DOHH2 (cell line): ENCODE results near the gene KCTD12.

Experiments
- H3F3A ChIP-seq: fragments of 200-600 bp; sonication (generic), shearing (Covaris generic); 2 replicates; pipeline ENCODE4 v1.6.0; 2016; ENCODE audit warnings: antibody characterized with exemption, mild to moderate bottlenecking; ENCODE audit not compliant: control insufficient read depth, insufficient read depth
- H3K27ac ChIP-seq: fragments of 200-600 bp; sonication (generic); 2 replicates; pipeline ENCODE4 v1.5.1; 2014; ENCODE audit warnings: low read depth, mild to moderate bottlenecking, low read length, moderate library complexity
- H3K27me3 ChIP-seq: fragments of 200-600 bp; sonication (generic); 2 replicates; pipeline ENCODE4 v1.6.1; 2014; ENCODE audit warnings: mild to moderate bottlenecking, low read length, mixed read lengths; ENCODE audit not compliant: control insufficient read depth
- H3K36me3 ChIP-seq: fragments of 200-600 bp; sonication (generic); 2 replicates; pipeline ENCODE4 v1.6.1; 2014; ENCODE audit warnings: mild to moderate bottlenecking, low read length, moderate library complexity, mixed read lengths; ENCODE audit not compliant: control insufficient read depth
- H3K4me1 ChIP-seq: fragments of 200-600 bp; sonication (generic); 2 replicates; pipeline ENCODE4 v1.6.1; 2014; ENCODE audit warnings: mild to moderate bottlenecking, low read length, mixed read lengths; ENCODE audit not compliant: control insufficient read depth
- H3K4me2 ChIP-seq: fragments of 200-600 bp; sonication (generic); 2 replicates; pipeline ENCODE4 v1.6.0; 2014; ENCODE audit warnings: mild to moderate bottlenecking, low read length, moderate library complexity
- H3K4me3 ChIP-seq: fragments of 200-600 bp; sonication (generic); 2 replicates; pipeline ENCODE4 v1.5.1; 2014; ENCODE audit warnings: mild to moderate bottlenecking, low read length, mixed read lengths
- H3K79me2 ChIP-seq: fragments of 200-600 bp; sonication (generic); 2 replicates; pipeline ENCODE4 v1.6.1; 2014; ENCODE audit warnings: mild to moderate bottlenecking, low read length, mixed read lengths; ENCODE audit not compliant: control insufficient read depth
- H3K9me2 ChIP-seq: fragments of 200-600 bp; sonication (generic); replicated peaks from 2 replicates; pipeline ENCODE4 v1.6.1; 2014; ENCODE audit warnings: mild to moderate bottlenecking, low read length, mixed read lengths; ENCODE audit not compliant: control insufficient read depth
- H3K9me3 ChIP-seq: fragments of 200-600 bp; sonication (generic); 2 replicates; pipeline ENCODE4 v1.6.1; 2014; ENCODE audit warnings: antibody characterized with exemption, low read length, mixed read lengths; ENCODE audit not compliant: control insufficient read depth, insufficient read depth
- H4K20me1 ChIP-seq: fragments of 200-600 bp; sonication (generic); 2 replicates; pipeline ENCODE4 v1.6.0; 2014; ENCODE audit warnings: low read depth, mild to moderate bottlenecking, antibody characterized with exemption, low read length, moderate library complexity; ENCODE audit not compliant: control insufficient read depth, insufficient read depth
- EZH2phosphoT487 ChIP-seq: fragments of 200-600 bp; sonication (generic); IDR thresholded peaks from 2 replicates; pipeline ENCODE4 v1.6.1; 2017; ENCODE audit warnings: borderline replicate concordance, mild to moderate bottlenecking, antibody characterized with exemption, low read length, moderate library complexity, mixed read lengths
- TF ChIP-seq, protein P1 (sequence below): fragments of 200-600 bp; sonication (generic); IDR thresholded peaks from one replicate; pipeline ENCODE4 v1.5.1; 2014; ENCODE audit warnings: antibody characterized with exemption, mild to moderate bottlenecking, low read depth, low read length; ENCODE audit not compliant: poor library complexity, severe bottlenecking

The KCTD12 gene

DNA sequence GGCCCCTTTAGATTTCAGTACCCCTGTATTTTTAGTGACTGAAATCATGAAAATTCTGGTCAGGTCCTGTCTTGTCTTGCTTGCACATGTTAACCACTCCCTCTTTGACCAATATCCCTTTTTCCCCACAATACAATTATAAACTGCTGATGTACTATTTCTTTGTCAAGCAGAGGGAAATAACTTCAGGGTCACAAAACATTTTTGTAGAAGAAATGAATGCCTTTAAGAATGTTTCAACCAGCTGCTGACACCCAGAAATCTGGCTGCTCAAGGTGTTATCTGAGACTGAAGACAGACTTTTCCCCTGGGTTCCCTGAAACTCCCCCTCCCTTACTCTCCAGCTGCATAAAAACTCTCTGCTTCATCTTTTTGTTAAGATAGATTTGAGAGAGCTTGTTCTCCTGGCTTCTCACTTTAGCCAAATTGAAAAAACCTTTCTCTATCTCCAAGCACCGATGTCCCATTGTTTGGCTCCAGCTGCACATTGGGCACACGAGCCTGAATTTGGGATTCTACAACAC, 43.7 kb upstream of the KCTD12 start:
- H3F3A ChIP-seq = no peaks in the 10 kb centered on the region
- no peak overlapping the region for H3K27ac ChIP-seq
- TF ChIP-seq, protein P1, sequence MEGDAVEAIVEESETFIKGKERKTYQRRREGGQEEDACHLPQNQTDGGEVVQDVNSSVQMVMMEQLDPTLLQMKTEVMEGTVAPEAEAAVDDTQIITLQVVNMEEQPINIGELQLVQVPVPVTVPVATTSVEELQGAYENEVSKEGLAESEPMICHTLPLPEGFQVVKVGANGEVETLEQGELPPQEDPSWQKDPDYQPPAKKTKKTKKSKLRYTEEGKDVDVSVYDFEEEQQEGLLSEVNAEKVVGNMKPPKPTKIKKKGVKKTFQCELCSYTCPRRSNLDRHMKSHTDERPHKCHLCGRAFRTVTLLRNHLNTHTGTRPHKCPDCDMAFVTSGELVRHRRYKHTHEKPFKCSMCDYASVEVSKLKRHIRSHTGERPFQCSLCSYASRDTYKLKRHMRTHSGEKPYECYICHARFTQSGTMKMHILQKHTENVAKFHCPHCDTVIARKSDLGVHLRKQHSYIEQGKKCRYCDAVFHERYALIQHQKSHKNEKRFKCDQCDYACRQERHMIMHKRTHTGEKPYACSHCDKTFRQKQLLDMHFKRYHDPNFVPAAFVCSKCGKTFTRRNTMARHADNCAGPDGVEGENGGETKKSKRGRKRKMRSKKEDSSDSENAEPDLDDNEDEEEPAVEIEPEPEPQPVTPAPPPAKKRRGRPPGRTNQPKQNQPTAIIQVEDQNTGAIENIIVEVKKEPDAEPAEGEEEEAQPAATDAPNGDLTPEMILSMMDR = no peak
- no peak for TF ChIP-seq EZH2phosphoT487
- H3K4me1 ChIP-seq = no peaks in the 10 kb centered on the region
- H3K4me2 ChIP-seq = no peak overlapping the region
- no peaks in the 10 kb centered on the region for H4K20me1 ChIP-seq
- H3K4me3 ChIP-seq = no peak overlapping the region
- H3K36me3 ChIP-seq = no peaks in the 10 kb centered on the region
- no peaks in the 10 kb centered on the region for H3K9me2 ChIP-seq
- H3K79me2 ChIP-seq = no peaks in the 10 kb centered on the region
- H3K9me3 ChIP-seq = no peaks in the 10 kb centered on the region
- no peaks in the 10 kb centered on the region for H3K27me3 ChIP-seq

DNA sequence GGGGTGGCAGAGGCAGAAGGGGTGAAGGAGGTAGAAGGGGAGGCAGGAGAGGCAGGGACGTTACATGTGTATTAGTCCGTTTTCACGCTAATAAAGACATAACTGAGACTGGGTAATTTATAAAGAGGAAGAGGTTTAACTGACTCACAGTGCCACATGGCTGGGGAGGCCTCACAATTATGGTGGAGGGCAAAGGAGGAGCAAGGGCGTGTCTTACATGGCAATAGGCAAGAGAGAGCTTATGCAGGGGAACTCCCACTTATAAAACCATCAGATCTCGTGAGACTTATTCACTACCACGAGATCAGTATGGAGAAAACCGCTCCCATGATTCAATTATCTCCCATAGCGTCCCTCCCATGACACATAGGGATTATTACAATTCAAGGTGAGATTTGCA, 43.1 kb upstream of the KCTD12 start:
- no peaks in the 10 kb centered on the region for H3K27me3 ChIP-seq
- H3K36me3 ChIP-seq = no peaks in the 10 kb centered on the region
- H3K9me3 ChIP-seq = no peaks in the 10 kb centered on the region
- no peaks in the 10 kb centered on the region for H3K79me2 ChIP-seq
- no peak overlapping the region for H3K4me3 ChIP-seq
- H3F3A ChIP-seq = no peaks in the 10 kb centered on the region
- no peaks in the 10 kb centered on the region for H3K4me1 ChIP-seq
- no peak overlapping the region for H3K27ac ChIP-seq
- H4K20me1 ChIP-seq = no peaks in the 10 kb centered on the region
- no peak overlapping the region for H3K4me2 ChIP-seq
- TF ChIP-seq, protein P1 = no peak
- no peak for TF ChIP-seq EZH2phosphoT487
- H3K9me2 ChIP-seq = no peaks in the 10 kb centered on the region

- Histone ChIP-seq H3K9me2 (no peaks in the 10 kb centered on the region), H3K4me1 (no peaks in the 10 kb centered on the region), H3K79me2 (no peaks in the 10 kb centered on the region), H3K4me3 (no peak overlapping the region), H4K20me1 (no peaks in the 10 kb centered on the region), H3F3A (no peaks in the 10 kb centered on the region), H3K4me2 (no peak overlapping the region), H3K9me3 (no peaks in the 10 kb centered on the region), H3K36me3 (no peaks in the 10 kb centered on the region), H3K27ac (no peak overlapping the region), H3K27me3 (no peaks in the 10 kb centered on the region)
- no peak for TF ChIP-seq EZH2phosphoT487
- TF ChIP-seq, protein P1 = no peak
These were observed 42.3 kb upstream of the KCTD12 start for GRCh38 chr13:76928456-76928855.
